Psoas muscle (tissue), 8 donors: ENCODE measurements around the gene DSTN. TPM values are rescaled to one million over a fixed set of nuclear protein-coding genes. Genes with fewer than 3 reads are reported as not detected.

ENCODE experiments used
- ATAC-seq, 4 donors: fragments of 200-7000 bp; cut with Tn5 transposase; one replicate each; pipeline ENCODE4 v1.9.1; 2020; ENCODE audit warnings: moderate library complexity in 3 of 4, mild to moderate bottlenecking in 2 of 4
- DNase-seq, 2 donors: peaks; one replicate each; pipeline ENCODE4 v3.0.0-alpha.2; 2020
- H3K27ac ChIP-seq: fragments of 200-600 bp; one replicate; pipeline ENCODE4 v1.8.0; 2022
- H3K27me3 ChIP-seq, 3 donors: fragments of 200-600 bp in 1 of 3; one replicate each; pipeline versions ENCODE4 v1.6.1 to v1.8.0; 2013 to 2022; ENCODE audit warnings: low read length in 2 of 3, mild to moderate bottlenecking in 2 of 3, moderate library complexity in 1 of 3; ENCODE audit not compliant: insufficient read depth in 3 of 3
- H3K36me3 ChIP-seq, 2 donors: fragments of 200-600 bp in 1 of 2; one replicate each; pipeline versions ENCODE4 v1.6.1 to v1.8.0; 2013 to 2022; ENCODE audit warnings: low read depth in 1 of 2, mild to moderate bottlenecking in 1 of 2, moderate library complexity in 1 of 2; ENCODE audit not compliant: insufficient read depth in 1 of 2
- H3K4me1 ChIP-seq: fragments of 200-600 bp; one replicate; pipeline ENCODE4 v1.8.0; 2022
- H3K4me3 ChIP-seq: fragments of 200-600 bp; one replicate; pipeline ENCODE4 v1.8.0; 2022; ENCODE audit warnings: mild to moderate bottlenecking
- H3K9me3 ChIP-seq: fragments of 200-600 bp; one replicate; pipeline ENCODE4 v1.8.0; 2022
- WGBS, 3 donors: extraction: QIAGEN DNeasy Blood & Tissue Kit; methylation state at CpG; one replicate each; pipeline versions ENCODE4 v1.1.6 to v1.1.7; 2013; 5-methylcytosine and 5-hydroxymethylcytosine counted together
- intact Hi-C, 2 donors: fragments of 100-400 bp; cut with DNase I; formaldehyde crosslinking; loops; one replicate each; pipeline versions ENCODE4 v1.11.0 to v1.14.2; 2022
- polyA plus RNA-seq, 3 donors: library from polyadenylated mRNA; stranded (reverse); fragments of 200-250 nt; gene quantifications; one replicate each; pipeline ENCODE4 v1.2.3, GENCODE V29; 2013
- total RNA-seq, 4 donors: library from RNA; stranded (reverse); fragmentation: NEBNext Ultra II Directional in 2 of 4; extraction: Animal tissue kit (Norgen Biotek cat#: 25700) in 2 of 4; gene quantifications; one replicate each; pipeline versions ENCODE4 v1.2.1 to v1.2.4, GENCODE V29; 2021 to 2023
- TF ChIP-seq, protein P1 (sequence below): fragments of 200-600 bp; IDR thresholded peaks from one replicate; pipeline ENCODE4 v1.8.0; 2022; ENCODE audit warnings: antibody characterized with exemption
- donor health status: healthy with polysubstance abuse.
- donor health status: DM: no; HTN: no; CAD: no; lungs with moderate emphysema.
- donor health status: Bipolar disorder and iron deficiency.
- donor health status: healthy.
- donor health status: DM: yes; HTN: yes; CAD: no.
- donor health status: DM: no; HTN: no; CAD: no.
- donor health status: DM: no; HTN: no; CAD: no.
- donor health status: DM: yes; HTN: yes; CAD: no.

DSTN gene
- total and polyA plus RNA-seq, 7 donors = 45.6 to 202 (median 82.3) TPM

DNA sequence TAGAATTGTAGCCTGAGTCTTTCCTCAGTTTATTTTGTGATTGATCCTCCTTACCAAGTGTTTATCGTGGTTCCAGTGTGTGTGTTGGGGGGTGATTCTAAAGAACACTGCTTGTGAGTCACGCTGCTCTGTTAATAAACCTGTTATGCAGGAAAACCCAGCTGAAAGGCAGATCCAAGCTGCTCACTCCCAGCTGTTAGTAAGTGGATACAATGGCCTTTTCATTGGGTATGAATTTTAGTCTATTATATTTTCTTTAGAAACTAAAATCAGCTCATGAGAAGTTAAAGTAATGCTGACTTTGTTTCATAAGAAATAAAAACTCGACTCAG is 12.2 kb upstream of the DSTN start:
- TF ChIP-seq, protein P1, sequence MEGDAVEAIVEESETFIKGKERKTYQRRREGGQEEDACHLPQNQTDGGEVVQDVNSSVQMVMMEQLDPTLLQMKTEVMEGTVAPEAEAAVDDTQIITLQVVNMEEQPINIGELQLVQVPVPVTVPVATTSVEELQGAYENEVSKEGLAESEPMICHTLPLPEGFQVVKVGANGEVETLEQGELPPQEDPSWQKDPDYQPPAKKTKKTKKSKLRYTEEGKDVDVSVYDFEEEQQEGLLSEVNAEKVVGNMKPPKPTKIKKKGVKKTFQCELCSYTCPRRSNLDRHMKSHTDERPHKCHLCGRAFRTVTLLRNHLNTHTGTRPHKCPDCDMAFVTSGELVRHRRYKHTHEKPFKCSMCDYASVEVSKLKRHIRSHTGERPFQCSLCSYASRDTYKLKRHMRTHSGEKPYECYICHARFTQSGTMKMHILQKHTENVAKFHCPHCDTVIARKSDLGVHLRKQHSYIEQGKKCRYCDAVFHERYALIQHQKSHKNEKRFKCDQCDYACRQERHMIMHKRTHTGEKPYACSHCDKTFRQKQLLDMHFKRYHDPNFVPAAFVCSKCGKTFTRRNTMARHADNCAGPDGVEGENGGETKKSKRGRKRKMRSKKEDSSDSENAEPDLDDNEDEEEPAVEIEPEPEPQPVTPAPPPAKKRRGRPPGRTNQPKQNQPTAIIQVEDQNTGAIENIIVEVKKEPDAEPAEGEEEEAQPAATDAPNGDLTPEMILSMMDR = no peak
- Histone ChIP-seq H3K9me3 (no peaks in the 10 kb centered on the region), H3K27ac (peak overlapping the region; percentile 53), H3K4me1 (peaks cover 4% of the 10 kb centered on the region), H3K36me3 (no peaks in the 10 kb centered on the region), H3K4me3 (no peak overlapping the region), H3K27me3 (no peaks in the 10 kb centered on the region)
- intact Hi-C loops = no loop called here
- DNase-seq = no peak
- ATAC-seq = no peak
- 48 to 70% (median 57%) methylated on average over 3 of the region's 3 CpGs for WGBS, 3 donors

DNA sequence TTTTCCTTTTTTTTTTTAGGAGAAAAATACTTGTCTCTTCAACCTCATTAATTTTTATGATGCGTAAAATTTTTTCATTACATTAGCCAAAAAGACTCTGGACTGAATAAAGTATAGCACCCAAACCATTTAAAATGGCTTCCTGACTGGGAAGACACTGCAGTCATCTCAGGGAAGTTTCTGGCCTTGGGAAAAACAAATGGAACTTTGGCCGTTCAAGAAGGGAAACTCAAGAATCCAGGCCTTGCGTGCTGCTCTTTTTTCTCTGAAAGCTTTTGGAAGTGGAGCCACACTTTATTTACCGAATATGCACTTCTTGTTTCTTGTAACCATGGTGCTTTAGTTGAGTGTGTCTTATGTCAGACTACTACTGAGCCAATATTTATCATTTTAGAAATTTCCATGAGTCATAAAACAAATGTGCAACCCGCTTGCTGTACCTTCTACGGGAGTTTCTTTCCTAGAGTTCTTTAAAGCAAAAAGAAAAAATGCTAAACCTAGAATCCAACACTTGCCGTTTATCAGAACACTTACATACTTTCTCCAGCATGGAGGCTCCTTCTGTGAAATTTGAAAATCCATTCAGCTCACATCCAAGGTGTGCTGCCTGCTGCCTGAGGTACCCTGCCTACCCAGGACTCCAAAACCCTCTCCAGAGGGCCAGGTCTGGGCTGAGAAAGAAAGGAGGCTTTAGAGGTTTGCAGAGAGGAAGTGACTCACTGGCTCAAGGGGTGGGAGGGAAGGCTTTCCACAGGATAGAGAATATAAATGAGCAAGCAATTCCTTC is 11.5 kb upstream of the DSTN start:
- Histone ChIP-seq H3K27ac (peak overlapping the region; percentile 53), H3K4me1 (peaks cover 6% of the 10 kb centered on the region), H3K36me3 (no peaks in the 10 kb centered on the region), H3K27me3 (no peaks in the 10 kb centered on the region), H3K4me3 (no peak overlapping the region), H3K9me3 (no peaks in the 10 kb centered on the region)
- TF ChIP-seq, protein P1 = no peak
- ATAC-seq (peak in 3 of 4 donors; percentile 46 to 63 (median 55)), DNase-seq (peak in 1 of 2 donors; percentile 27)
- 55 to 59% (median 55%) methylated on average over 7 of the region's 7 CpGs for WGBS, 3 donors
- intact Hi-C loops = no loop called here

DNA sequence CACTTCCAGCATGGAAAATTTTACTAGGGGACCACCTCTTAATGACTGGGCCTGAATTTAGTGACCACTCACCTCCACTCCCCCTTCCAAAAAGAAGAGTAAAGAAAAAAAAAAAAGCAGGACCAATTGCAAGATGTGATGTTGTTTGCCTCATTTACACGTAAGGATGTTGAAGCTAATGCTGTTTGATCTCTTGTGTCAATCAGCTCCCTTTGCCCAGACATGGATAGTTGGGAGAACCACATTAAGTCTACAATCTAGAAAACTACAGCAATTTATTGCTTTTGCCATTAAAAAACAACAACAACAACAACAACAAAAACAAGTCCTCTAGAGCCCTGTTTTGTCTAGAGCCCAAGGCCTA is 11.0 kb upstream of the DSTN start:
- intact Hi-C loops = no loop called here

DNA sequence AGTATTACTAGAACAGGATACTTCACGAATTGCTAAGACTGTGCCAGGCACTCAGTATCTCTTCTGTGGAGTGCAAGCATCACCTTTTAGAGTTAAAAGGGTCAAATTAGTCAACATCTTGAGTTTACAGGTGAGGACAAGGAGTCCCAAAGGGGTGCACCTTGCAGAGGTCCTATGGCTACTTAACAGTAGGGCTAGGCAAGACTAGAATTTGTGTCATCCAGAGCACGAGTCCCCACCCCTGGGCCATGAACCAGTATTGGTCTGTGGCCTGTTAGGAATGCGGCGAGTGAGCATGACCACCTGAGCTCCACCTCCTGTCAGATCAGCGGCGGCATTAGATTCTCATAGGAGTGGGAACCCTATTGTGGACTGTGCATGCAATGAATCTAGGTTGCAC is 10.5 kb upstream of the DSTN start:
- no peaks in the 10 kb centered on the region for H3K9me3 ChIP-seq
- no peak for ATAC-seq
- H3K4me3 ChIP-seq = no peak overlapping the region
- no peaks in the 10 kb centered on the region for H3K27me3 ChIP-seq
- TF ChIP-seq, protein P1 = no peak
- intact Hi-C loops = no loop called here
- WGBS, 3 donors = 97 to 100% (median 97%) methylated on average over 6 of the region's 6 CpGs
- DNase-seq = no peak
- peaks cover 6% of the 10 kb centered on the region for H3K4me1 ChIP-seq
- H3K27ac ChIP-seq = no peak overlapping the region
- H3K36me3 ChIP-seq = no peaks in the 10 kb centered on the region

More for the DNA sequence above, 11.0 kb upstream of the DSTN start:
- no peaks in the 10 kb centered on the region for H3K36me3 ChIP-seq
- H3K4me3 ChIP-seq = no peak overlapping the region
- DNase-seq (no peak), ATAC-seq (no peak)
- H3K9me3 ChIP-seq = no peaks in the 10 kb centered on the region
- H3K27me3 ChIP-seq = no peaks in the 10 kb centered on the region
- peak overlapping the region; percentile 53 for H3K27ac ChIP-seq
- TF ChIP-seq, protein P1 = no peak
- peaks cover 6% of the 10 kb centered on the region for H3K4me1 ChIP-seq
- 84 to 96% (median 90%) methylated on average over 1 of the region's 1 CpG for WGBS, 3 donors
